EL (cell line): ENCODE results near the gene BHLHE41.

Experiments used
- DNase-seq: peaks from one replicate; pipeline ENCODE4 v3.0.0-alpha.2; 2016

BHLHE41 gene

DNA sequence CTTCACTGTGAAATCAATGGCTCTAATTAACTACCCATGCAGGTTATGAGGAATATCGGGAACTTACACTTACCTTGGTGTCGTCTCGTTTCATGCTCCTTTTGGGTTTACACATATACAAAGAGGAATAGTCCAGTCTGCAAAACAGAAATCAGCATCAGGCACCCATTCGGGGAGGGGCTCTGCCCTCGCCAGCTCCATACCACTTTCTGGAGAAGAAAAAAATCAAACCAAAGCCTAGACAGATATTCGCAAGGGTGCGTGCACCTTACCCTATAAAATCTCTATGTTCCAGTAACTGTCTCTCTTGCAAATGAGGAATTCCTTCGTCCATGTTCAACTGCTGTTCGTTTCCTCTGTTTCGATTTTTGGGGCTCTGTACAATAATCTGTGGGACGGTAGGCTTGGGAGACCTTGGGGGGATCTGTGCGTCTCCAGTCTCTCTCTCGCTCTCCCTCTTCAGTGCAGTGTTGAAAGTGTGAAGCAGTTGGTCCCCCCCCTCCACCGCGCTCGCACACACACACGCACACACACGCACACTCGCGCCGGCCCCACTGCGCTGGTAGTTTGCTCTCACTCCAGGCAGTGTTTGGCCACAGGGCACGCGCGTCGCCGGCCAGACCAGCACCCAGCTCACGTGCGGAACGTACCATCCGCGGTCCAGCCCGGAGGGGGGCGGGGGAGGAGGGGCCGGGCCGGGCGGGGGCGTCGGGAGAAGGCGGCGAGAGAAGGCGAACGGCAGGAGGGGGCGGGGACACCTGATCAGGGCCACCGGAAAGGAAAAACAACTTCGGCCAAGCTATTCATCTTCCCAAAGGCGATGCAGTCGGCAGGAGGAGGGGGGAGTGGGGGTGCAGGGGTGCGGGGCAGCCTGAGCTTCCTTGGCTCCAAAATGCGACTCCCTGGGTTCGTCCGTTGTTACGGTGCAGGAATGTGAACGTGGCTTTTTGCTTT is at the start of gene BHLHE41:
TSS of gene BHLHE41 (minus strand) at position 592 of the 954 bp plus-strand sequence. CDS start at position 334, 258 bp downstream.
- peak; percentile 70 for DNase-seq

DNA sequence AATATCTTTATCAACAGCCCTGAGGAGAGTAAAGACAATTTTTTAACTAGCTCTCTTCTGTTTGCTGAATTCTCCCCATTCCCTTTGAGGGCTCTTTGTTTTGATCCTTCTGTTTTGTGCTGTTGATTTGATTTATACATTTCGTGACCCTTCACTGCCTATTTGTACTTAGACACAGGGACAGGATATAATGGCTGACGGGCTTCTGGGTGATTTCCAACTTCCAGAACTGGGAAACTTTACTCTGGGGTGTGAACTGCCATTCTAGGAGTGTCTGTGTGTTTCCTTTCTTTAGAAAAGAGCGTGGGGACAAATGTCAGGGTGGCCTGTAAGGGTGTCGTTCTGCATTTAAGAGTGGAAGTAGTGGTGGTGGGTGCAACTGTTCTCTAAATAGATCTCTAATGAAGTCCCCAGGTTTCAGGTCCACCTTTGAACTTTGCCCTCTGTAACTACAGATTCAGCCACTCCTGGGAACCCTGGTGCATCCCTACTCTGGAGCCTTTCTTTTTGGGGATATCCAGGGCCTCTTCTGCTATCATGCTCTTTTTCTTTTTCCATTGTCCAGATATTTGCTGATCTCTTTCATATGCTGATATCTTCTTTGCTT is 48.2 kb upstream of the BHLHE41 start:
- no peak for DNase-seq

DNA sequence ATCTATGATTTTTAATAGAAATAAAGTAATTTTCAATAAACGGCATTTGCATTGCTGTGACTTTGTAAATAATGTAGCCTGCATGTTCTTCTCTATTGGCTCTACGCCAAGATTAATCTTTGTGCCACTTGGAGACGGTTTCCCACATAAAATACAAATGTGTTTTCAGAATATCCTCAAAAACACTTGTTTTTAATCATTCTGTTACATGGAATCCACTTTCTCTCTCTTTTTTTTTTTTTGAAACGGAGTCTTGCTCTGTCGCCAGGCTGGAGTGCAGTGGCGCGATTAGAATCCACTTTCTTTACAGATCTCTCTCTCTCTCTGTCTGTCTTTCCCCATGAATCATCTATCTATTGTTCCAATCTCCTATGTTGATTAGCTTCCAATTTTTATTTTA is 47.7 kb upstream of the BHLHE41 start:
- no peak for DNase-seq

DNA sequence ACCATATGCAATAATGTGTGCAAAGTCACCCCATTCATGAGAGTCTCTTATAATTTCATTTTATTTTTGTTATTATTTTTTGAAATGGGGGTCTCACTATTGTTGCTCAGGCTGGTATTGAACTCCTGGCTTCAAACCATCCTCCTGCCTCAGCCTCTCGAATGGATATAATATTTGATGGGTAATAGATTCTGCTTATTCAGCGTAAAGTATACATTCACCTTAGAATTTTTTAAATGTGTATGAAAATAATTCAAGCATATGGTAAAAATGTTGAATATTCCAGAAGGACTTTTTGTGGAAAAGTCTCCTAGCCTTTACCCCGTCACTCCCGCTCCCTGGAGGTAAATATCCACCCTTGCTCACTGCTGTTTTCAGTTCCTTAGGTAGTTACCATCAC is 47.2 kb upstream of the BHLHE41 start:
- DNase-seq, result no peak

DNA sequence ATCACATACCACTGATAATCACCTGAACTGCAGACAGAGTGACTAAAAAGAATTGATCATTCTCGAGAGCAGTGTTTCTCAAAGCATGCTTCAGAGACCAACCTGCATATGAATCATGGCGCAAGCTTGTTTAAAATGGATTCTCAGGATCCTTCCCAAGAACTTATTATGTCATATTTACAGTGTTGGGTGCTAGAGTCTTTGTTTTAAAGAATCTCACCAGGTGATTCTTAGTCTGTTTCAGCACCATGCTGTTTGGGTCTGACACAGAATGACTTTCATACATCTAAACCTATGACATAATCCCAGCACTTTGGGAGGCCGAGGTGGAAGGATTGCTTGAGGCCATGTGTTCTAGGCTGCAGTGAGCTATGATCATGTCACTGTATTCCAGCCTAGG is 39.3 kb upstream of the BHLHE41 start:
- no peak for DNase-seq

DNA sequence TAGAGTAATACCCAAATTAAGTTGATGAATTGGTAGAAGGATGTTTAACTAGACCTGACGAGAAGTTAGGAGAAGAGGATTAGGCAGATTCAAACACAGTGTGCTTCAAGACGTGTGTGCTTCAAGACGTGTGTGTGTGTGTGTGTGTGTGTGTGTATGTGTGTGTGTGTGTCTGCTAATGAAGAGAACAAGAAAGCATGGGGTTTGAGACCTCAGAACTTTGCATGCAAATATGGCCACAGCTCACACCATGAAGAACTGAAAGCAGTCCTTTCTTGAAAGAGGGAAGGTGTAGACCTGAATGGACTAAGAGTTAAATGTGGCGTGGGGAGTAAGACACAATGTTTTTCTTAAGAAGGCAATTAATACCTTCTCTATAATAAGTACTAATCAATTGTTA is 38.1 kb upstream of the BHLHE41 start:
- DNase-seq, result no peak

DNA sequence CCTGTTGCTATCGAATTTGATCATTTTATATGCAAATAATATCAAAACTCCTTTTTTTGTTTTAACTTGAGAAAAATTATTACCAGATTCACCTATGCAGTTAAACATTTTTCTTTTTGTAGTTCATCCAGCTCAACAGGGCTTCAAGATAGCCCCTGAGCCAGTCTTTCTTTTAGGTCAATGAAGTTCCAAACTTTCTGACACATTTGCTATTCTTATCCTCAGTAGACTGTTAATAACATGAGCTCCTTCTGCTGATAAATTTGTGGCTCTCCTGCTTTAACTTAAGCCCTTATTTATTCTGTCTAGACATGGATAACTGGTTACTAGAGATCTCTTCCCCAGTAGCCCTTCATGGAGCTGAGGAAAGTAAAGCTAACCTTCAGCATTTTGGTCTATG is 37.3 kb upstream of the BHLHE41 start:
- no peak for DNase-seq

DNA sequence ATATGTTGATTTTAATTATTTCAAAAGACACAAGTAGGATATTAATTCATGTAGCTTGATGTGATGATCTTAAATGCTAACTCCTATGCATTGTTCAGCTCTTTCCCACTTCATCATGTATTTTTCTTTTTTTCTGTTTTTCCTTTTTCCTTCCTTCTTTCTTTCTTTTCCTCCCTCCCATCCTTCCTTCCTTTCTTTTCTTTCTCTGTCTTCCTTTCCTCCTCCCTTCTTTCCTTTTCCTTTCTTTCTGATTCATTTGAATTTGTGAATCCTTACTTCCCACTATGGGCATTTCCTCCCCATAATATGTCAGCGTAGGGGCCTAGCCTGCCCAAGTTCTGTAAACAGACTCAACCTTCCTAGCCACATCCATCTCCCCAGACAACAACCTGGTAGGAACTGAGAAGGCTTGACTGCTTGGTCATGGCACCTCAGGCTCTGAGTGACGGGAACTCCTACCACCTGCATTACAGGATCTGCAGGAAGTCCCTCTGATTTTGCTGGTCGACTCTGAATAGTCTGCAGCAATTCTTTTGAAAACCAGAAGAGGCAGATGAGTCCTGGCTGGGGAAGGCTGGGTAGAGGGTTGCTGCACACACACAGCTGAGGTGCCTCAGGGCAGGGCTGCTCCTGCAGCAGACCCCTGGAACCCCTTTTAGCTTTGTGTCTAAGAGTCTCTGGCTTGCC is 33.4 kb upstream of the BHLHE41 start:
- DNase-seq, result no peak

DNA sequence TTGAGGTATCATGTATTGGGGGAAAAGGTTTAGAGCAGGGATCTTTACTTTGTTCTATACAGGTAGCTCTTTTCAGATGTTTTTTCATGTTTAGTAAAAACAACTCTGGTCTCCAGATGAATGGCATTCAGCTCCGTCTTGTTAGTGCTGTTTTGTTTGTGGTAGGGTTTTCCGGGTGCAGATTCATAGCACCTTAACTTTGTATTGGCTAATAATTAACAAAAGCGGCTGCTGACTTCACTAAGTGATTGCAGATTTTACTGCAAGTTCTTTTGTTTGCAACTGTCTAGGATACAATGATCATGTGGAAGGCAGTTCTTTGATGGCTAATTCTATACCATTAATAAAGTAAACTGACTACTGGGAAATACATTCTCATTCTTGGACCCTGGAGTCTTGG is 32.2 kb upstream of the BHLHE41 start:
- no peak for DNase-seq

DNA sequence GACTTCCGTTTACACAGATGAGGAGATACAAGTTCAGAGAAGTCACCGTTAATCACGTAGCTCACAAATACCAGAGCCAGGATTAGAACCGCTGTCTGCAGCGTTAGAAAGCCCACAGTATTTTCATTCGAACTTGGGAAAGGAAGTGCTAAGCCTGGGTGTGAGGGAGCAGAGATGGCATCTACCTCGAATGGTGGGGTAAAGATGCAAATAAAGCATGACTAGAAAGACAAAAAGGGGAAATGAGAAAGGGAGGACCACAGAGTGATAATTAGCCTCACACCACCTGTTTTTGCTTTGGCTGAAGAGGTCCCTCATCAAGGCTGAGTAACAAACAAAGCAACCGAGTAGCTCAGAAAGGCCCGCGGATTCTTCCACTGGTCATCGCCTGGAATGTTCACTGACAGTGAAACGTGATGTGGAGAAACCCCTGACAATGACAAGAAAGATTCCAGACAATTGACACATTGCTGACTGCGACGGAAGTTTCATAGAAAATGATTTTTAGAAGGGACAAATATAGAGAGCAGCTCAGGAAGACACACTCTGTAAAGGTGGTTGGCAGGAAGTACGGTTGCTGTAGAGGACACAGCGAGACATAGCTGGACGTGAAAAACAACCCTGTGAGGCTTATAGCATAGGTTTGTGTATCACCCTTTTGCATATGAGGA is 31.5 kb upstream of the BHLHE41 start:
- no peak for DNase-seq

DNA sequence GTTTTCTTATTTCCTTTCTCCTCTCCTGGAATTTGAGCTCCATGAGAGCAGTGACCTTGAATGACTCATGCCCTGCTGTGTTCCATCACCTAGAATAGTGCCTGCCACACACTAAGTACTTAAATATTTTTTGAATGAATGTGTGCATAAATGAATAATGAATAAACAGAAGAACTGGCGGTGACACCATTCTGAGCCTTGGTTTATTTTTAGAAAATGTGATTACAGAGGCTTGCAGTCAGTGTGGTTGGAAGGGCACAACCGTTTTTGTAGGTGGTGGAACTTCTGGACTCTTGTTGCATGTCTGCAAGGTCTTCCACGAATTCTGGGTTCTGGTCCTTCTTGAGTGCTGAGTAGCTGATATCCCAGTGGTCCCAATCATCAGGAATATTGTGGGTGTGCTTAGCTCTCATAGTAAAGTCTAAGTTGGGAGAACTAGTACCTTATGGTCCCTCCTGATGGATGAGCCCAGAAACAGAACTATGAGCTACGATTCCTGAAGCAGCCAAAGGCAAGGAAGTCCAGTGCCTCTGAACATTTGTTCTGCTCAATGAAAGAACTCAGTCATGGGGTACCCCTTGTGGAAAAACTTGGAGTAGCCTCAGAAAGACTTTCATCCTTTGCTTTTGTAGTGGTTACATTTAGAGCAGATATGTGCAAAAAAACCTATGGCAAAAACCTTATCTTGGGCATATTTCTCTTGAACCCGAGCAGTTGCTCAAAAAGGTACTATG is 28.8 kb upstream of the BHLHE41 start:
- DNase-seq, result peak; percentile 96

DNA sequence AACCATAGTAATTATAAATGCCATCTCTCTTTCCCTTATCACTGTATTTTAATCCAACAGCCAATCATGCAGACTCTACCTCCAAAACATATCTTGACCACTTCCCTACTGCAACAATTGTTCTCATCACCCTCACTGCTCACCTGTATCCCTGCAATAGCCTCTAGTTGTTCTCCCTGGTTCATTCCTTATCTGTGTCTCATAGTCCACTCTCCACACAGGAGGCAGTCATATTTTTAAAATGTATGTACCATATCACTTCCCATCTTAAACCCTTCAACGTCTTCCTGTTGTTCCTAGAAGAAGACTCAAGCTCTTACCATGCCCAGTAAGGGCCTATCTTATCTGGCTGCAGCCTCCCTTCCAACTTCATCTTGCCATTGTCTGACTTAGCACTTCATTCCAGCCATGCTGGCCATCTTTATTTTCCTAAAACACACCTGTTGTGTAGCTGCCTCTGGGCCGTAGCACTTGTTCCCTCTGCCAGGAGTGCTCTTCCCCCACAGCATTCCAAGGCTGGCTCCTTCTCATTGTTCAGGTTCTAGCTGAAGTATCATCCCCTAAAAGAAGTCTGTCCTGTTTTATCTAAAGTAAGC is 27.8 kb upstream of the BHLHE41 start:
- peak; percentile 10 for DNase-seq

DNA sequence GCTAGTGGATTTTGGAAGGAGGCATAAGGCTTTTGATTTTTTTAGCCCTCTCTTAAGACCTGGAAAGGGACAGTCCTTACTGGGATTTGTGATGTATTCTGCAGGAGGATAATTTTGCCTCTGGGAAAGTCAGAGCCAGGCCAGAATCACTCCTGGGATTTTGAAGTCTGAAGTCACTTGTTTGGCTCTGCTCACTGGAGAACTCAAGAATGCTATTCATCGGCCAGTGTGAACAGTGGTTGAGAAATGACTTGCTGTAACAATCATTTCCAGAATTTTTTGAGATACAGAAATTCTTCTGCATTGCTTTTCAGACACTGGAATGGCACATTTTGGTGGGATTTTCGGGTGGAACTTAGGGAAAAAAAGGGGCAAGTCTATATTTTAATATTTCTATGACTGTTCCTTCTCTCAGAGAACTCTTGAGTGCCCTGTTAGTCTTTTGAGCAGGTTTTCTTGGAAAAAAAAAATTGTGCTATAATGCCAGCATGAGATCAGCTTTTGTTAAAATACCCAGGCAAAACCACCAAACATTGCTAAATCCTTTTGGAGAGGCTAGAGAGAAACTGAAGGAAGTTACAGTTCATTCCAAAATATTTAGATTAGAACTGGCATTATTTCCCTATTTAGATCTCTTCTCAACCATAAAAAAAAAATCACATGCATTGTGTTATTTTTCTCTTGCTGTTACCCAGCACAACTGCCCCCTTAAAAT is 26.1 kb upstream of the BHLHE41 start:
- peak; percentile 55 for DNase-seq

DNA sequence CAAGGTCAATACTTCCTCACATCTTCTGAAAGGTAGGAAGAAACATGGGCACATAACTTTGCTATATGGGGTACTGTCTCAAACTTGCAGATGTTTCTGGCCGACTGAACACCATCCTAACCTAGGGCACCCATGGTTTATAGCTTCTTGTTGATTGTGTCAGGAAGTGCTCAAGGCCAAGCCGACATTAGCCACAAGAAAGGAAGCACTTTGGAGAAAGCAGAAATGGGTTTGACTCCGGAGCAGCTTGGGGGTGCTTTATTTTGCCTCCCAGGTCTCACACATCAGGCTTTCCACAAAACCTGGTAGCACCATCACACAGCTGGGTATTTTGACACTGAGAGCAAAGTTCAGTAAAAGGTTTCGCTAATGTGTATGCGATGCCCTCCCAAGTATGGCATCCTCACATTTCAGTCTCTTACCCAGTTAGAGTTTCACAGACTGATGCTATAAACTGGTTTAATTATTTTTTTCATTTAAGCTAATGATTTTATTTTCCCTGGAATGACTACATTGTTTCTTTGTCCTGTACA is 25.2 kb upstream of the BHLHE41 start:
- no peak for DNase-seq

DNA sequence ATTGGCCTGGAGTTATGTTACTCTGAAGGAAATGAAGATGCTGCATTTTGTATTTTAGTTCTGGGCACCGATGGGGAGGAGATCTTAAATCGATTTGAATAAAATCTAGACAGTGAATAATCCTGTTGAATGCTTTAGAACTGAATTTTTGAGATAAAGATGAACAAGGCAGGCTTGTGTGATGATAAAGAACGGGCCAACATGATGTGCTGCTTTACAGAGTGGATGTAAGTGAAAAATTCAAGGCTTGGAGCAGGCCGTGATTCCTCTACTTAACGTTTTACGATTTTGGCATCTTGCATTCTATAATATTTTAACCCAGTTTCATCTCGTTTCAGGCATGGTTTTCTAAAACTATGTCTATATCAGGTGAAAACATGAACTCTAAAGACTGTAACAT is 23.5 kb upstream of the BHLHE41 start:
- DNase-seq, result no peak

DNA sequence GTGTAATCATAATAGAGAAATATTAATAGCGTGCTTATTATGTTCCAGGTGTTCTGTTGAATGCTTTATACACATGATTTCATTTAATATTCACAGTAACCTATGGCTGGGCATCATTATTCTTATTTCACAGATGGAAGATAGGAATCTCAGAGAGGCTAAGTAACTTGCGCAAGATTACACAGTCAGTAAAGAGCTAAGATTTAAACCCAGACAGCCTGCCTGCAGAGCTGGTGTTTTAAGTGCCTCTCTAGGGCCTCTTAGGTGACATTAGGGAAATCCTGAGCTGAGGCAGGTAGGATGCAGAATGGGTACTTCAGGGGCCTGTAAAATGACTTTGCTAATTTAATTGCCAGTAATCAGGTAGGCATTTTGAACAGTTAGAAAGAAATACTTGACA is 18.5 kb upstream of the BHLHE41 start:
- no peak for DNase-seq

DNA sequence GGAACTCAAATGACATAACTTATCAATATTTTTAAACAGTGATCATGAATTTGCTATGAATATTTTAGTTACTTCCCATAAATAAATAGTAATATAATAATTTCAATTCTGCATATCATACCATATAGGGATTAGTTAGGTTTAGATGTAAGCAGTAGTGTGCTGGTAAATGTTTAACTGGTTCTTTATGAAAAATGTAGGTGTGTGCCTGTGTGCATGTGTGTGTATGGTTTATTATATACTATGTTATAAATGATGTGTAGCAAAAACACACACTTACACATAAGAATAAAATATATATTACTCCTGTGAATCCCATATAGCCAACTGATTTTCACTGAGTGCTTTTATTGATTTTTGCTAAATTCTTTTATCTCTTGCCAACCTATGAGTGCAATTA is 14.0 kb upstream of the BHLHE41 start:
- no peak for DNase-seq

DNA sequence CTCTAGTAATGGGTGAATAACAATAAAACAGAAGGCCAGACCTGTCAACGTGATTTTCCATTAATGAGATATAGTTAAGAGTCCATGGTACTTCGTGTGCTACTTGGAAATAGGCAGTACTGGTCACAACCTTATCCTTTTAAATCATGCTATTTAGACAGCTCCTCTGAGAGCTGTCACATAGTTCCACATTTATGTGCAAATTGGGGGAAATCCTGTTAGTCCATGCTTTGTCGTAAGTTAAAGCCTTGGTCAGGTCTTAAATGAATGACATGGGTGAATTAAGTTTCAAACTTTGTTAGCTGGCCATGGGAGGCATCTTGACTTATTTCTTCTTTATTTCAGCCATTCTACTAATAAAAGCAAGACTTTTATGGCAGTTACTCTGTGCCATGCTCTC is 11.9 kb upstream of the BHLHE41 start:
- DNase-seq, result no peak

DNA sequence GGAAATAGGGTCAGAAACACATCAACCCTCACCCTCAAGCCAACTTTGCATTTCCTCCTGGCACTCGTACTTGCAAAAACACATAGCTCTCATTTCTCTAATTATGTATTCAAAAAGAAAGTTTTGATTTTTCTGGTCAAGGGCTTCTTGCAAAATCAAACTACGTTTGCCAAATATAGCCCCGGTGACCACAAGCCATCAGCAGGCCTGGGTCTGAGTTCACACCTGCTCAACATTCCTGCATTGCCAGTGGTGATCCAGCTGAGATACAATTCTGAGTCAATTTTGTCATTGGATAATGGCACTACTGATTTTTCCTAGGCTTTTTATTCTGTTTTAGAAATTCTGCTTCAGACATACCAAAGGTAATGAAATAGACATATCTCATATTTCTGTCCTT is 10.7 kb upstream of the BHLHE41 start:
- DNase-seq, result no peak

DNA sequence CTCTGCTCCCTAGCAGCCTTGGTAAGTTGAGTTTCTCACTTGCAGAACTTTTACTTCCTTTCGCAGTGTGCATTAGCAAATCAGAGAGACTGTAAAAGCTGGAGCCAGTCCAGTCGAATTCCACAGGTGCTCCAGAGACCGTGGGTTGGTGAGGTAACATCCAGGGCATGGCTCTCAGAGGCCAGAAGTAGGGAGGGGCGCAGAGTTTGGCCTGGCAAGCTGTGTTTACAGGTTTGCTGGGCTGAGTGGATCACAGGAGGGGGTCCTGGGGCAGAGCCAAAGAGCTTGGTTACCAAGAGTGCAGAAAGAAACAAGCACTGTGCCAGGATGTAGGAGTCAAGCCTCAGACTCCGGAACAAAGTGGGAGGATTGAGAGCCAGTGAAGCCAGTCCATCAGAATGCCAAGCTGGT is 10.2 kb upstream of the BHLHE41 start:
- no peak for DNase-seq

DNA sequence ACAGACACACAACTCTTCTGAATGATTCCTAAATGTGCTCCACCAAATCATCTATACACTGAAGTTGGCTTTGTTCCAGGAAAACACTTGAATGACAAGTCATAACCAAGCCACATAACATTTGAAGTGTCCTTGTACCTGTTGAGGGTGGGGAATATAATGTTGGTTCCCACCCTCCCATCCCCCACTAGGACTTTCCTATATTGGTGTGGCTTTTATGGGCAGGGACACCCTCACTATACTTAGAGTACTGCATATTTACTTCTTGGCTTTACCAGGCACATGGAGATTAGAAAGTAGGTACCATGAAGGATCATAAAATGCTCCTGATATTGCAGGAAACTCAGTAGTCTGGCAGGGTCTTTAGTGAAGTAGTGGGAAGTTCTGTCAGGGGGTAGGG is 9.7 kb upstream of the BHLHE41 start:
- no peak for DNase-seq
